ENCODE data around the gene NRCAM.
"Not testable (repeated sequence)": the region's sequence is repeated elsewhere in the genome, so short reads cannot be mapped to it uniquely, and the experiment has no call there.

The NRCAM gene

GRCh38 chr7:108345710-108346336, 110.4 kb downstream of the NRCAM start:
- Histone ChIP-seq H3K27ac (ENCODE audit: low read depth, low read length) (no peak overlapping the region), H2AFZ (ENCODE audit: low read length, unreplicated experiment) (no peak overlapping the region), H3K79me2 (ENCODE audit: control insufficient read depth, insufficient read depth, low read length, unreplicated experiment) (no peaks in the 10 kb centered on the region), H3K4me3 (ENCODE audit: low read depth, low read length) (no peak overlapping the region), H3K27me3 (ENCODE audit: insufficient read depth, low read length) (no peaks in the 10 kb centered on the region), H3K4me1 (ENCODE audit: control insufficient read depth, insufficient read depth, low read length, unreplicated experiment) (peaks cover 15% of the 10 kb centered on the region), H3K36me3 (ENCODE audit: insufficient read depth, low read length) (no peaks in the 10 kb centered on the region)

DNA sequence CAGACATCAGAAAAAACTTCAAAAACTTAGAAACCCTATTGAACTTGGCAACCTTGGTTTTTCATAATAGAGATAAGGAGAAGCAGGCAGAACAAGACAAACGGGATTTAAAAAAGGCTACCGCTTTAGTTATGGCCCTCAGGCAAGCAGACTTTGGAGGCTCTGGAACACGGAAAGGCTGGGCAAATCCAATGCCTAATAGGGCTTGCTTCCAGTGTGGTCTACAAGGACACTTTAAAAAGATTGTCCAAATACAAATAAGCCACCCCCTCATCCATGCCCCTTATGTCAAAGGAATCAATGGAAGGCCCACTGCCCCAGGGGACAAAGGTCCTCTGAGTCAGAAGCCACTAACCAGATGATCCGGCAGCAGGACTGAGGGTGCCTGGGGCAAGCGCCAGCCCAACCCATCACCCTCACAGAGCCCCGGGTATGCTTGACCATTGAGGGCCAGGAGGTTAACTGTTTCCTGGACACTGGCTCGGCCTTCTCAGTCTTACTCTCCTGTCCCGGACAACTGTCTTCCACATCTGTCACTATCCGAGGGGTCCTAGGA, 115.3 kb downstream of the NRCAM start:
- Histone ChIP-seq H3K79me2 (ENCODE audit: control insufficient read depth, insufficient read depth, low read length, unreplicated experiment) (no peaks in the 10 kb centered on the region), H3K27me3 (ENCODE audit: insufficient read depth, low read length) (no peaks in the 10 kb centered on the region), H3K4me3 (ENCODE audit: low read depth, low read length) (no peak overlapping the region), H2AFZ (ENCODE audit: low read length, unreplicated experiment) (no peak overlapping the region), H3K27ac (ENCODE audit: low read depth, low read length) (no peak overlapping the region), H3K36me3 (ENCODE audit: insufficient read depth, low read length) (no peaks in the 10 kb centered on the region), H3K4me1 (ENCODE audit: control insufficient read depth, insufficient read depth, low read length, unreplicated experiment) (no peaks in the 10 kb centered on the region)

DNA sequence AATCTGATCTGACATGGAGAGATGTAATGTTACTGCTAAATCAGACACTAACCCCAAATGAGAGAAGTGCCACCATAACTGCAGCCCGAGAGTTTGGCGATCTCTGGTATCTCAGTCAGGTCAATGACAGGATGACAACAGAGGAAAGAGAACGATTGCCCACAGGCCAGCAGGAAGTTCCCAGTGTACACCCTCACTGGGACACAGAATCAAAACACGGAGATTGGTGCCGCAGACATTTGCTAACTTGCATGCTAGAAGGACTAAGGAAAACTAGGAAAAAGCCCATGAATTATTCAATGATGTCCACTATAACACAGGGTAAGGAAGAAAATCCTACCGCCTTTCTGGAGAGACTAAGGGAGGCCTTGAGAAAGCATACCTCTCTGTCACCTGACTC, 115.8 kb downstream of the NRCAM start:
- not testable (repeated sequence) for H3K4me1 ChIP-seq (ENCODE audit: control insufficient read depth, insufficient read depth, low read length, unreplicated experiment); H3K36me3 ChIP-seq (ENCODE audit: insufficient read depth, low read length); H3K4me3 ChIP-seq (ENCODE audit: low read depth, low read length)

GRCh38 chr7:108335269-108335918, 120.8 kb downstream of the NRCAM start:
- no peaks in the 10 kb centered on the region for H3K79me2 ChIP-seq (ENCODE audit: control insufficient read depth, insufficient read depth, low read length, unreplicated experiment)
- H3K4me3 ChIP-seq (ENCODE audit: low read depth, low read length) = no peak overlapping the region
- no peak overlapping the region for H3K27ac ChIP-seq (ENCODE audit: low read depth, low read length)
- H3K4me1 ChIP-seq (ENCODE audit: control insufficient read depth, insufficient read depth, low read length, unreplicated experiment) = peaks cover 4% of the 10 kb centered on the region
- H3K27me3 ChIP-seq (ENCODE audit: insufficient read depth, low read length) = no peaks in the 10 kb centered on the region
- no peaks in the 10 kb centered on the region for H3K36me3 ChIP-seq (ENCODE audit: insufficient read depth, low read length)
- no peak overlapping the region for H2AFZ ChIP-seq (ENCODE audit: low read length, unreplicated experiment)

More for the DNA sequence above, 115.8 kb downstream of the NRCAM start:
- not testable (repeated sequence) for H3K79me2 ChIP-seq (ENCODE audit: control insufficient read depth, insufficient read depth, low read length, unreplicated experiment); H3K27ac ChIP-seq (ENCODE audit: low read depth, low read length); H2AFZ ChIP-seq (ENCODE audit: low read length, unreplicated experiment); H3K27me3 ChIP-seq (ENCODE audit: insufficient read depth, low read length)

- Histone ChIP-seq H3K36me3 (ENCODE audit: insufficient read depth, low read length) (no peaks in the 10 kb centered on the region), H3K79me2 (ENCODE audit: control insufficient read depth, insufficient read depth, low read length, unreplicated experiment) (no peaks in the 10 kb centered on the region), H3K27ac (ENCODE audit: low read depth, low read length) (no peak overlapping the region), H3K4me3 (ENCODE audit: low read depth, low read length) (no peak overlapping the region), H3K27me3 (ENCODE audit: insufficient read depth, low read length) (no peaks in the 10 kb centered on the region), H3K4me1 (ENCODE audit: control insufficient read depth, insufficient read depth, low read length, unreplicated experiment) (peaks cover 4% of the 10 kb centered on the region), H2AFZ (ENCODE audit: low read length, unreplicated experiment) (no peak overlapping the region)
Measured at GRCh38 chr7:108332937-108333336, 123.3 kb downstream of the NRCAM start.

GRCh38 chr7:108331971-108332370, 124.3 kb downstream of the NRCAM start:
- Histone ChIP-seq H3K36me3 (ENCODE audit: insufficient read depth, low read length) (no peaks in the 10 kb centered on the region), H3K4me1 (ENCODE audit: control insufficient read depth, insufficient read depth, low read length, unreplicated experiment) (peaks cover 4% of the 10 kb centered on the region), H3K79me2 (ENCODE audit: control insufficient read depth, insufficient read depth, low read length, unreplicated experiment) (no peaks in the 10 kb centered on the region)

GRCh38 chr7:108330227-108330626, 126.0 kb downstream of the NRCAM start:
- Histone ChIP-seq H3K27me3 (ENCODE audit: insufficient read depth, low read length) (no peaks in the 10 kb centered on the region), H3K4me1 (ENCODE audit: control insufficient read depth, insufficient read depth, low read length, unreplicated experiment) (peaks cover 4% of the 10 kb centered on the region), H3K4me3 (ENCODE audit: low read depth, low read length) (no peak overlapping the region), H2AFZ (ENCODE audit: low read length, unreplicated experiment) (no peak overlapping the region), H3K27ac (ENCODE audit: low read depth, low read length) (no peak overlapping the region), H3K36me3 (ENCODE audit: insufficient read depth, low read length) (no peaks in the 10 kb centered on the region), H3K79me2 (ENCODE audit: control insufficient read depth, insufficient read depth, low read length, unreplicated experiment) (no peaks in the 10 kb centered on the region)

More at GRCh38 chr7:108331971-108332370, 124.3 kb downstream of the NRCAM start:
- Histone ChIP-seq H3K27me3 (ENCODE audit: insufficient read depth, low read length) (no peaks in the 10 kb centered on the region), H2AFZ (ENCODE audit: low read length, unreplicated experiment) (no peak overlapping the region), H3K4me3 (ENCODE audit: low read depth, low read length) (no peak overlapping the region), H3K27ac (ENCODE audit: low read depth, low read length) (no peak overlapping the region)

GRCh38 chr7:108329514-108329913, 126.7 kb downstream of the NRCAM start:
- Histone ChIP-seq H3K27ac (ENCODE audit: low read depth, low read length) (no peak overlapping the region), H3K4me1 (ENCODE audit: control insufficient read depth, insufficient read depth, low read length, unreplicated experiment) (peaks cover 4% of the 10 kb centered on the region), H3K79me2 (ENCODE audit: control insufficient read depth, insufficient read depth, low read length, unreplicated experiment) (no peaks in the 10 kb centered on the region), H3K4me3 (ENCODE audit: low read depth, low read length) (no peak overlapping the region), H3K27me3 (ENCODE audit: insufficient read depth, low read length) (no peaks in the 10 kb centered on the region), H2AFZ (ENCODE audit: low read length, unreplicated experiment) (no peak overlapping the region), H3K36me3 (ENCODE audit: insufficient read depth, low read length) (no peaks in the 10 kb centered on the region)

DNA sequence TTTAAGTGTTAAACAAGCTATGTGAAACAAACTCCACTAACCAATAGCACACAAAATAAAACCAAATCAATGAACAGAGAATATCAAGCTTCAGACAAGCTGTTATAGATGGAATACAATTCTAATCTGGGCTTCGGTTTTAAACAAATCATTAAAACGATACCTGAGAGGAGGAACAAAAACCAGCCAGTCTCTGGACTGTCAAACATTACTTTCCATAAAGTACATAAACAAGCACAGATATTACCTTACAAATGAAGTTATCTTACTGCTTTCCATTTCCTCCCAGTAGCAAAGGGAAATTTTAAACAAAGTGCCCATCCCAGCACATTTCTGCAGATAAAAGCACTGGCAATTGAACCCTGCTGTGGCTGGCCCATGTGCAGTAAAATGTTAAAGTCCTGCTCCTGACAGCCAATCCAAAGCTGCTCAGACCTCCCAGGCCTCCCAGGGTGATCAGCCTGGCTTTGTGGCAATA, 128.0 kb downstream of the NRCAM start:
- Histone ChIP-seq H3K27ac (ENCODE audit: low read depth, low read length) (no peak overlapping the region), H3K79me2 (ENCODE audit: control insufficient read depth, insufficient read depth, low read length, unreplicated experiment) (no peaks in the 10 kb centered on the region), H3K27me3 (ENCODE audit: insufficient read depth, low read length) (no peaks in the 10 kb centered on the region), H3K4me1 (ENCODE audit: control insufficient read depth, insufficient read depth, low read length, unreplicated experiment) (peaks cover 4% of the 10 kb centered on the region), H2AFZ (ENCODE audit: low read length, unreplicated experiment) (peak overlapping the region; percentile 5), H3K4me3 (ENCODE audit: low read depth, low read length) (no peak overlapping the region), H3K36me3 (ENCODE audit: insufficient read depth, low read length) (no peaks in the 10 kb centered on the region)

DNA sequence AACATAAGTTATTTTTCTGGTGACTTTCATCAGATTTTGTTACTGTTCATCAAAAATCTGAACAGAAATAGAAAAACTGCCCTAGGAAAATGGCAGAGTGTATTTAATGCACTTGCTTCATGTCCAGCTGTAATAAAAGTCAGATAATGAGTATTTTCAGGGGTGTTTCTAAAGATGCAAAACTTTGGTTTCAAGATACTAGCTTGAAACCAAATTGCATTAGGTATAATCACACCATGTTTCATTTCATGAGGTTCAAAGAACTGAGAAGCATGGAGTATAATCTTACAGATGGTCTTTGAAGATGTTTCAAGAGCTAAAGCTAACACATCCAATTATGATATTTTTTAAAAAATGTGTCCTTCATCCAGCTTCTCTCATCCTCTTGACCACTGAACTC, 128.9 kb downstream of the NRCAM start:
- H3K79me2 ChIP-seq (ENCODE audit: control insufficient read depth, insufficient read depth, low read length, unreplicated experiment) = no peaks in the 10 kb centered on the region
- H3K4me1 ChIP-seq (ENCODE audit: control insufficient read depth, insufficient read depth, low read length, unreplicated experiment) = no peaks in the 10 kb centered on the region
- no peak overlapping the region for H3K4me3 ChIP-seq (ENCODE audit: low read depth, low read length)
- H3K36me3 ChIP-seq (ENCODE audit: insufficient read depth, low read length) = no peaks in the 10 kb centered on the region
- H3K27ac ChIP-seq (ENCODE audit: low read depth, low read length) = no peak overlapping the region
- no peak overlapping the region for H2AFZ ChIP-seq (ENCODE audit: low read length, unreplicated experiment)
- H3K27me3 ChIP-seq (ENCODE audit: insufficient read depth, low read length) = no peaks in the 10 kb centered on the region

DNA sequence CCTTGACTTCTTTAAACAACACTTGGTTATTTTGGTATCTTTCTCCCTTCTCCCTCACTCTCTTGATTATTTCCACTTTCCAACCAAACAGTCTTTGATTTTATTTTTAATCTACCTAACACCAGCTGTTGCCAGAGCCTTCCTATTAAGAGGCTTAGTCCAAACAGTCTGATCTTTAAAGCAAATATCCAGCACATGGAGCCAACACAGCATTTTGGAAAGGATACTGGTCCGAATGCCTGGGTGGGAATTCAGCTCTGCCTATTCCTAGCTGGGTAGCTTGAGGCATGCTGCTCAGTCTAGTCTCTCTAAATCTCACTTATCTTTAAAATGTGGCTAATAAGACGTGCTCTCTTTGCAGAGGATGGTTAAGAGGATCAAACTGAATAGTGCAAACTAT, 129.3 kb downstream of the NRCAM start:
- no peak overlapping the region for H3K4me3 ChIP-seq (ENCODE audit: low read depth, low read length)
- H2AFZ ChIP-seq (ENCODE audit: low read length, unreplicated experiment) = no peak overlapping the region
- no peak overlapping the region for H3K27ac ChIP-seq (ENCODE audit: low read depth, low read length)
- H3K27me3 ChIP-seq (ENCODE audit: insufficient read depth, low read length) = no peaks in the 10 kb centered on the region
- H3K36me3 ChIP-seq (ENCODE audit: insufficient read depth, low read length) = no peaks in the 10 kb centered on the region
- no peaks in the 10 kb centered on the region for H3K4me1 ChIP-seq (ENCODE audit: control insufficient read depth, insufficient read depth, low read length, unreplicated experiment)
- no peaks in the 10 kb centered on the region for H3K79me2 ChIP-seq (ENCODE audit: control insufficient read depth, insufficient read depth, low read length, unreplicated experiment)
